Kidney (tissue), 14 donors: Measurements from ENCODE around the gene NGB. TPM values are rescaled to one million over a fixed set of nuclear protein-coding genes. Genes with fewer than 3 reads are reported as not detected.

ENCODE experiments used
- DNase-seq, 5 donors: peaks; one replicate each; pipeline ENCODE4 v3.0.0-alpha.2; 2013 to 2020
- FAIRE-seq: peaks from 2 replicates; lab custom pipeline; 2012; peaks lifted over from hg19 to GRCh38; lab: Jason Lieb, UNC
- H3K27ac ChIP-seq, 2 donors: one replicate each; pipeline ENCODE4 v1.7.0; 2013; ENCODE audit warnings: low read depth in 2 of 2, low read length in 2 of 2, inconsistent platforms in 1 of 2
- H3K27me3 ChIP-seq: one replicate; pipeline ENCODE4 v1.7.1; 2013; ENCODE audit warnings: low read length, inconsistent platforms; ENCODE audit not compliant: control insufficient read depth, insufficient read depth
- H3K36me3 ChIP-seq, 3 donors: one replicate each; pipeline versions ENCODE4 v1.7.0 to v1.7.1; 2013; ENCODE audit warnings: low read length in 3 of 3, control low read depth in 1 of 3, inconsistent platforms in 1 of 3; ENCODE audit not compliant: insufficient read depth in 3 of 3, control insufficient read depth in 2 of 3
- H3K4me1 ChIP-seq, 3 donors: one replicate each; pipeline versions ENCODE4 v1.7.0 to v1.7.1; 2013; ENCODE audit warnings: low read length in 3 of 3, inconsistent platforms in 1 of 3, low read depth in 1 of 3; ENCODE audit not compliant: control insufficient read depth in 2 of 3, insufficient read depth in 2 of 3
- H3K4me3 ChIP-seq, 3 donors: one replicate each; pipeline versions ENCODE4 v1.7.0 to v1.8.1; 2013; ENCODE audit warnings: low read length in 3 of 3, control low read depth in 1 of 3, inconsistent platforms in 1 of 3
- H3K9ac ChIP-seq, 3 donors: one replicate each; pipeline versions ENCODE4 v1.7.0 to v1.7.1; 2013; ENCODE audit warnings: low read length in 3 of 3, control low read depth in 1 of 3, inconsistent platforms in 1 of 3
- H3K9me3 ChIP-seq, 3 donors: one replicate each; pipeline versions ENCODE4 v1.7.0 to v1.7.1; 2013; ENCODE audit warnings: low read length in 3 of 3, control low read depth in 1 of 3, inconsistent platforms in 1 of 3; ENCODE audit not compliant: control insufficient read depth in 2 of 3, insufficient read depth in 1 of 3
- CTCF ChIP-seq: IDR thresholded peaks from 3 replicates; pipeline ENCODE4 v1.5.1; 2012; ENCODE audit warnings: mild to moderate bottlenecking, moderate library complexity, borderline replicate concordance; ENCODE audit not compliant: insufficient read depth; ENCODE audit errors: extremely low read depth
- intact Hi-C: fragments of 100-400 bp; cut with DNase I; formaldehyde crosslinking; loops from one replicate; pipeline ENCODE4 v1.11.1; 2022
- polyA plus RNA-seq: library from polyadenylated mRNA; stranded (reverse); fragments of 350-450 nt; fragmentation: Illumina TruSeq; extraction: RNeasy Lipid Tissue Mini Kit (QIAGEN cat#74804); gene quantifications from one replicate; pipeline ENCODE4 v1.2.3, GENCODE V29; 2014; ENCODE audit warnings: low read depth, low replicate concordance; ENCODE audit not compliant: insufficient read depth
- total RNA-seq: library from RNA; stranded (reverse); fragmentation: NEBNext Ultra II Directional; extraction: Animal tissue kit (Norgen Biotek cat#: 25700); gene quantifications from one replicate; pipeline ENCODE4 v1.2.1, GENCODE V29; 2021
- donor health status: control.
- donor health status: control.
- donor health status: control.
- donor health status: control.
- donor health status: control.
- donor health status: DM: yes; HTN: yes; CAD: no.
- donor health status: Normal renal cell carcinoma (clear cell type).

NGB gene
- total and polyA plus RNA-seq, 2 donors from 2014 or later: not detected

GRCh38 chr14:77279719-77280118 lies 8.7 kb upstream of the NGB start:
- Histone ChIP-seq H3K4me1 (no peaks in the 10 kb centered on the region), H3K27ac (no peak overlapping the region), H3K27me3 (no peaks in the 10 kb centered on the region), H3K36me3 (peaks cover 0 to 36% (median 16%) of the 10 kb centered on the region in 3 donors), H3K4me3 (no peak overlapping the region), H3K9ac (no peak overlapping the region), H3K9me3 (no peaks in the 10 kb centered on the region)
- no peak for DNase-seq
- FAIRE-seq: no peak
- no peak for TF ChIP-seq CTCF
- intact Hi-C loops: no loop called here

- Histone ChIP-seq H3K9me3 (peaks cover 0 to 7% (median 0%) of the 10 kb centered on the region in 3 donors), H3K36me3 (peaks cover 0 to 31% (median 8%) of the 10 kb centered on the region in 3 donors), H3K4me1 (no peaks in the 10 kb centered on the region), H3K4me3 (no peak overlapping the region), H3K27me3 (no peaks in the 10 kb centered on the region), H3K9ac (no peak overlapping the region), H3K27ac (no peak overlapping the region)
- no peak for TF ChIP-seq CTCF
- FAIRE-seq (no peak), DNase-seq (no peak)
- intact Hi-C loops: no loop called here
Measured at GRCh38 chr14:77278461-77279230, 7.6 kb upstream of the NGB start.

GRCh38 chr14:77276959-77277358 lies 6.0 kb upstream of the NGB start:
- intact Hi-C loops: no loop called here
- no peak for FAIRE-seq
- H3K36me3 ChIP-seq: peaks cover 0 to 18% (median 4%) of the 10 kb centered on the region in 3 donors

More at GRCh38 chr14:77276959-77277358, 6.0 kb upstream of the NGB start:
- no peak for TF ChIP-seq CTCF
- no peak overlapping the region for H3K4me3 ChIP-seq
- H3K4me1 ChIP-seq: no peaks in the 10 kb centered on the region
- peaks cover 0 to 10% (median 0%) of the 10 kb centered on the region in 3 donors for H3K9me3 ChIP-seq
- H3K27me3 ChIP-seq: no peaks in the 10 kb centered on the region
- H3K9ac ChIP-seq: no peak overlapping the region
- no peak for DNase-seq
- H3K27ac ChIP-seq: no peak overlapping the region
